GM10248 (cell line): Measurements from ENCODE around the gene SLC26A2.

Experiments
- CTCF ChIA-PET: fragments of 300-600 bp; sonication (Branson Sonifier 250); formaldehyde crosslinking; extraction: SDS; loops from one replicate; lab custom pipeline; 2021; ENCODE audit warnings: antibody characterized with exemption; lab: Yijun Ruan, JAX
- POLR2A ChIA-PET: fragments of 350-650 bp; sonication (Branson Sonifier 250); formaldehyde crosslinking; extraction: SDS; loops from one replicate; lab custom pipeline; 2020; ENCODE audit warnings: antibody characterized with exemption; lab: Yijun Ruan, JAX
- DNase-seq: peaks from one replicate; pipeline ENCODE4 v3.0.0; 2012; ENCODE audit errors: extremely low spot score
- TF ChIP-seq, protein P1 (sequence below): IDR thresholded peaks from 2 replicates; pipeline ENCODE4 v1.5.1; 2012; ENCODE audit warnings: mild to moderate bottlenecking, low read depth; ENCODE audit errors: extremely low read depth, missing control alignments, control extremely low read depth

SLC26A2 gene

DNA sequence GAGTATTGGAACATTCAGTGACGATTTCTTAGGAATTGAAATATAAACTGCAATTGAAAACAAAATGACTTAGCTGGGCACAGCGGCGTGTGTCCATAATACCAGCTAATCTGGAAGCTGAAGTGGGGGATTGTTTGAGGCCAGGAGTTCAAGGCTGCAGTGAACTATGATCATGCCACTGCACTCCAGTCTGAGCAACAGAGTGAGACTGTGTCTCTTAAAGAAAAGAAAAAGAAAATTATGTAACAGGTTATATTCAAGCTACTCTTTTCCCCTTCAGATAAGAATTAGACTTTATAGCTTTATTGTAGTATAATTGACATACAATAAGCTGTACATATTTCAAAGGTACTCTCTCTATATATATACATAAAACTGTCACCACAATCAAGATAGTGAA is 6.4 kb downstream of the SLC26A2 start:
- DNase-seq: no peak
- ChIA-PET POLR2A (no interaction called here), CTCF (interaction anchor here (1.0 to 5.9 kb wide), 6 partner anchors 8 to 327 kb away, joined by 3 to 33 read pairs (median 4); partner anchors contain the start of gene SLC26A2)
- TF ChIP-seq, protein P1, sequence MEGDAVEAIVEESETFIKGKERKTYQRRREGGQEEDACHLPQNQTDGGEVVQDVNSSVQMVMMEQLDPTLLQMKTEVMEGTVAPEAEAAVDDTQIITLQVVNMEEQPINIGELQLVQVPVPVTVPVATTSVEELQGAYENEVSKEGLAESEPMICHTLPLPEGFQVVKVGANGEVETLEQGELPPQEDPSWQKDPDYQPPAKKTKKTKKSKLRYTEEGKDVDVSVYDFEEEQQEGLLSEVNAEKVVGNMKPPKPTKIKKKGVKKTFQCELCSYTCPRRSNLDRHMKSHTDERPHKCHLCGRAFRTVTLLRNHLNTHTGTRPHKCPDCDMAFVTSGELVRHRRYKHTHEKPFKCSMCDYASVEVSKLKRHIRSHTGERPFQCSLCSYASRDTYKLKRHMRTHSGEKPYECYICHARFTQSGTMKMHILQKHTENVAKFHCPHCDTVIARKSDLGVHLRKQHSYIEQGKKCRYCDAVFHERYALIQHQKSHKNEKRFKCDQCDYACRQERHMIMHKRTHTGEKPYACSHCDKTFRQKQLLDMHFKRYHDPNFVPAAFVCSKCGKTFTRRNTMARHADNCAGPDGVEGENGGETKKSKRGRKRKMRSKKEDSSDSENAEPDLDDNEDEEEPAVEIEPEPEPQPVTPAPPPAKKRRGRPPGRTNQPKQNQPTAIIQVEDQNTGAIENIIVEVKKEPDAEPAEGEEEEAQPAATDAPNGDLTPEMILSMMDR: no peak

DNA sequence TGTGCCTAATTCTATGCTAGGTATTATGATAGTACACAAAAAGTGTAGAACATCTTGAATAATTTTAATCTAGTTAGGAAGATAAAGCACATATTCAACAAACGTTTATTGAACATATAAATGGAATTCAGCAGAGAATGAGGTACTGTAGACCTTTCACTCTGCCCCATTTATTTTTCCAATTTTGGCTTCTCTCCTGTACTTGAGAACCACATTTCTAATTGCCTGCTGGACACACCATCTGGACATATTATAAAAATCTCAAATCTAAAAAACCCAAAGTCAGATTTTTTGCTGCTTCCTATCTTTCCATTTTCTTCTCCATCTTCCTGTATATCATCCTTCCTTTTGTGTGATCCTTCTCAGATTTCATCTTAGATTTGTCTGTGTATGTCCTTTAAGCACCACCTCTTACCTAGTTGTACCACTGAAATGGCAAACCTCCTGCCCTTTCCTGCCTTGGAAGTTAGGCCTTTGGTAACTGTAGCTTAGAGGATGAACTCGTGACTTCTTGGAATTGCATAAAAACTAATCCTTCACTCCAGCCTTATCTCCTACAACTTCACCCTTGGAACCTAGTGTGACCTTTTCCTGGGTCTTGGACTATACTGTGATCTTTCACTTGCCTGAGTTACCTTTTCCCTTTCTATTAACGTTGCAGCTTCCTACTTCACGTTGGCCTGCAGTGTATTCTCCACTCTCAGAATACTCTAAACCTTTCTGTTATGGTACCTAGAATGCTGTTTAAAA is 8.8 kb downstream of the SLC26A2 start:
- DNase-seq: no peak
- TF ChIP-seq, protein P1: no peak
- CTCF ChIA-PET: interaction anchor here (0.9 to 5.9 kb wide), 3 partner anchors 11 to 333 kb away, joined by 3 to 33 read pairs (median 3); partner anchors contain the start of gene SLC26A2
- POLR2A ChIA-PET: no interaction called here

DNA sequence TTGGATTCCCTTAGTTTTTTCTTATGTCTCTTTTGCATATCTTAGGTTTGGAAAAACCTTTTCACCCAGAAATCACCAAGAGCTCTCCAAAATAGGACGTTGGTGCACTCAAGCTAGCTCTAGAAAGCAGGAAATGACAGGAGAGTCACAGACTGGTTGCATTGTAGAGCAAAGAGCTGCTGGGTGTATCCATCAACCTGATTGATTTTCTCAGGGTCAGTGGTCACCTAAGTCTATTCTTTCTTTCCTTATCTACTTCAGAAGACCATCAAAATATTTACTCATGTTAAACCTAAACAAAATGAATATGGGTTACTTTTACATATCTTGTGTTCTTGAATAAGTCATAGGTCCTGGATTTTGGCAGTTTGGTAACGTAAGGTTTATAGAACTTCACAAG is 14.9 kb downstream of the SLC26A2 start:
- ChIA-PET POLR2A (no interaction called here), CTCF (interaction anchor here (1.2 to 3.6 kb wide), 3 partner anchors 11 to 18 kb away, joined by 4 to 14 read pairs (median 4); no protein-coding TSS in a partner anchor)
- DNase-seq: no peak
- TF ChIP-seq, protein P1: no peak

DNA sequence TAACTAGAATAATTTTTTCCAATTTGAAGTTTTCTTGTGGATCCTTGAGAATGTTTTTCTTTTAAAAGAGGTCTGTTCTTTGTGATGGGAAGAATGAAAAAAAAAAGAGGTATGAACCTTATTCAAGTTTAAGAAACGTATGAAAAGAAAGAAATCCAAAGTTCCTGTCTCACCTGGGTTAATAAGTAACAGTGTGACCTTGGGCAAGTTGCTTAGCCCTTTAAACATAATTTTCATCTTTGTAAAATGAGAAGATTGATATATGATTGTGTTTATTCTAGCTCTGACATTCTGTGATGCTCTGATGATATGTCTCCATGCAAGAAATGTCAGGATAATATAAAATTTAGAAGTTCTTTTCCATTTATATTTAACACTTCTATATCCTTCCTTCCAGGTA is 19.3 kb downstream of the SLC26A2 start:
- CTCF ChIA-PET: interaction anchor here (1.2 to 2.6 kb wide), 4 partner anchors 11 to 361 kb away, joined by 3 to 13 read pairs (median 5); partner anchors contain the start of genes HMGXB3 and TIGD6
- POLR2A ChIA-PET: no interaction called here
- no peak for DNase-seq
- TF ChIP-seq, protein P1: no peak

DNA sequence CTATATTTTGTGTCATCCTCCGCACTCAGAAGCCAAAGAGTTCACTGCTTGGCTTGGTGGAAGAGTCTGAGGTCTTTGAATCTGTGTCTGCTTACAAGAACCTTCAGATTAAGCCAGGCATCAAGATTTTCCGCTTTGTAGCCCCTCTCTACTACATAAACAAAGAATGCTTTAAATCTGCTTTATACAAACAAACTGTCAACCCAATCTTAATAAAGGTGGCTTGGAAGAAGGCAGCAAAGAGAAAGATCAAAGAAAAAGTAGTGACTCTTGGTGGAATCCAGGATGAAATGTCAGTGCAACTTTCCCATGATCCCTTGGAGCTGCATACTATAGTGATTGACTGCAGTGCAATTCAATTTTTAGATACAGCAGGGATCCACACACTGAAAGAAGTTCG is 20.6 kb downstream of the SLC26A2 start:
- POLR2A ChIA-PET: no interaction called here
- DNase-seq: no peak
- TF ChIP-seq, protein P1: no peak
- CTCF ChIA-PET: interaction anchor here (1.3 to 2.6 kb wide), 7 partner anchors 9 to 147 kb away, joined by 3 to 14 read pairs (median 6); partner anchors contain the start of genes HMGXB3 and TIGD6

DNA sequence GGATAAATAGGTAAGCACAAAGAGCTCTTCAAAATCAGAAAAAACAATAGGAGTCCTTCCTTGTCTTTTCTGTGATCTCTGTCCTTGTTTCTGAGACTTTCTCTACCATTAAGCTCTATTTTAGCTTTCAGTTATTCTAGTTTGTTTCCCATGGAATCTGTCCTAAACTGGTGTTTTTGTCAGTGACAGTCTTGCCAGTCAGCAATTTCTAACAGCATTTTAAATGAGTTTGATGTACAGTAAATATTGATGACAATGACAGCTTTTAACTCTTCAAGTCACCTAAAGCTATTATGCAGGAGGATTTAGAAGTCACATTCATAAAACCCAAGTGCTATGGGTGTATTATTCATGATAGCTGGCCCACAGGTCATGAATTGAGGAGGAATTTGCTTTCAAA is 21.9 kb downstream of the SLC26A2 start:
- no peak for DNase-seq
- CTCF ChIA-PET: interaction anchor here (1.1 to 3.0 kb wide), 9 partner anchors 9 to 126 kb away, joined by 3 to 14 read pairs (median 5); partner anchors contain the start of genes SLC26A2 and TIGD6
- TF ChIP-seq, protein P1: no peak
- POLR2A ChIA-PET: no interaction called here
